C1 segment of cervical spinal cord (tissue), 14 donors: ENCODE measurements around the gene TMEFF1.

Experiments
- DNase-seq, 14 donors: peaks; one replicate each; lab custom pipeline; 2025; lab: John Stamatoyannopoulos, UW

The TMEFF1 gene

DNA sequence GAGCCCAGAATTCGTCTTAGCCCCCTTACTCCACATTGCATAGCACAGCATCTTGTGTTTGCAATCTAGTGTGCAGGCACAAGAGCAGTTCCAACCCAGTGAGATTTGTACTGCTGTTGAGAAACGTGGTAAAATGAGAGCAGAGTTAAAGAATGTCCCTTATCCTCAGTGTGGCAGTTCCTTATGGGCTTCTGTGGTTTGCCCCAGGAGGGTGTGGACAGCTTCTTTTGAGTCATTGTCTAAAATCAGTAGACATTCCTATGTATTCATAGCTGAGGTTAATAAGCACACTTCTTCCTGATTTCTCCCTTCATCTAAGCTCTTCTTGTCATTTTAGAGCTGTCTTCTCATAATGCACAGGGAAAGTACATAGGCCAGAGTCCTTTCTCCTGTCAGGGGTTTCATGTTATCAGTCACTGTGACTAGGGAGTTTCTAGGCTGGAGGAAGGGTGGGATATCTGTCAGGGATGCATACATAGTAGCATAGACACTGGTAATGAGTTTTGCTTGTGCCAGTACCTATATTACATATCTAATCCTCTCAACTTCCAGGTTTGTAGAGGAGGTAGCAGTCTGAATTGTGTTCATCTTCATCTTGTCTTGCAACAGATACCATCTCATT is 102.9 kb downstream of the TMEFF1 start:
- no peak for DNase-seq

DNA sequence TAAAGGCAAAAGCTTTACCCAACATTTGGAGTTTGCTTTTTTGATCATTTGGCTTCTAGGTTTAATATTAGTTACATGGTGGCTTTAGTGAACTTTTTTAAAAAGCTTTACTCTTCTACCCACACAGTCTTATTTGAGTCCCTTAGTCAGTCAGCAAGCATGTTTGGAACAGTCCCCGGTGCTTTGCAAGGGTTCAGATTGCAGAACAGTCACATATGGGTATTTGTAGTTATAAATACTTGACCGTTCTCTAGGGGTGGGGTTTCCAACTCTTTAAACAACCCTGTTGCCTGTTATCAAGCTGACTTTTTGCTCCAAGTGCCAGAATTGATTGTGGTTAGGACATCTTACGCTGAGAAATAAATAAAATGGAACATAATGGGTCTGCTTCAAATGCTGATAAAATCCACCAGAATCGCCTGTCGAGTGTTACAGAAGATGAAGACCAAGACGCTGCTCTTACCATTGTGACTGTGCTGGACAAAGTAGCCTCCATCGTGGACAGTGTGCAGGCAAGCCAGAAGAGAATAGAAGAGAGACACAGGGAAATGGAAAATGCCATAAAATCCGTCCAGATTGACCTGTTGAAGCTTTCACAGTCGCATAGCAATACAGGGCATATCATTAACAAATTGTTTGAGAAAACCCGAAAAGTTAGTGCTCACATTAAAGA is 105.0 kb downstream of the TMEFF1 start, which contains the start of gene CAVIN4:
Gene CAVIN4, plus strand, starts transcription at position 304 of the 673 bp plus-strand sequence. Its CDS starts 65 bp downstream, at position 369.
- no peak for DNase-seq

DNA sequence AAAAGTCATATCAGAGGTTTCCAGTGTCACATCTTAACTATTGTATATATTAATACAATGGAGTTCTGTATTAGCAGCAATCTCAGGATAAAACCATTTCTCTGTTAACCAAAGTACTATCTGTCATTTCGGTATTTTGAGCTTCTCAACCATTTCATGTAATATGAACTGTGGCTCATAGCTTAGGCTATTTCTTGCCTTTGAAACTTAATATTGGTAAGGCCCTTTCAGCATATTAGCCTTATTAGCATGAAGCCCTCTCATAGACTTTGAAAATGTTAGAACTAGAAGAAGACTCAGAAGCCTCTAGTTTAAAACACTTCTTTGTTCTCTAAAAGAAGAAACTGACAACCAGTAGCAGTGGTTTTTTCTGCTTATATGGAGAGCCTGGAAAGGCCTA is 105.7 kb downstream of the TMEFF1 start:
- DNase-seq, result no peak

DNA sequence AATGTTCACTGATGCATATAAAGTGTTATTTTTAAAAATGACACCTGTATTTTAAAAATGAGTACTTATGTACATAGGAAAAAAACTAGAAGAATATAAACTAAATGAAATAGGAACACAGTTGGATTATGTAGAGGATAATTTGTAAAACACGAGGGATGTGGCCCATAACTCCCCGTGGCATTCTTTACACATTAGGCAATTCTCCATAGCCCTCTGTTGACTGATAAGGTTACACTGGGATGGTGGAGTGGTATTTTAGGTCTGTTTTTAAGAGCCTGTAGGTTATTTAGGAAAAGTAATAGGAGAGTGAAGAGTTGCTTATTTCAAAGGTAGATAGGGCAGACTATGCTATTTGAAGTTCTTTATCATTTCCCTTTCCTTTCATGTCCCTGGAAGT is 106.7 kb downstream of the TMEFF1 start:
- no peak for DNase-seq

DNA sequence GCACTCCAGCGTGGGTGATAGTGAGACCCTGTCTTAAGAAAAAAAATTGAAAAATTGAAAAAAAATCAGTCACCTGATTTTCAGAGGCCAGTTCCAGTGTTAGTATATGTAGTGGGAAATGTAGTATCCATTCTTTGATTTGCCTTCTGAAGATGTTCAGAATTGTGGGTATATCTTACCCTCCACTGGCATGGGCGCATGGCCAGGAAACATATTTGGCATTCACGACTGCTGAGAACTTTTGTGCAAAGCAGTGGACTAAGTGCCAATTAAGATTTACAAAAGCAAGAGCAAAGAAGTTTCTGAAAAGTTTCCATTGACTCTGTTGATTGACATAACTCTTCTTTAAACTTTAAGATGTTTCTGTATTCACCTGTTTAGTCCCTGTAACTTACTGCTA is 107.3 kb downstream of the TMEFF1 start:
- no peak for DNase-seq

DNA sequence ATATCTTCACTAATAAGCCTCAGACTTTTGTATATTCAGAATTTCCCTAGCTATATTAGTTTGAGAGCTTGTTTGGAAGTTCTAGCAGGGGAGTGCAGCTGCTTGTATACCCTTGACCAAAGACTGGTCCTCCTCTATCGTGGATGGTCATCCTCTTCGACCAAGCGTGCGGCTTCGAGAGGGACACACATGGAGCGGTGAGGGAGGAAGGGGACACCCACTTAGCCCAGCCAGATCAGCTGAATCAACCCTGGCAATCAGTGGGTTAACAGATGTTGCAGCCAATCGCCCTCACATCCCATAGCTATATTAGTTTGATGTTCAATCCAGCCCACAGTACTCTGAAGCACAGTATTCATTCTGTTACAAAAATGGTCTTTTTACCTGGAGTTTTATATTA is 108.1 kb downstream of the TMEFF1 start:
- no peak for DNase-seq

DNA sequence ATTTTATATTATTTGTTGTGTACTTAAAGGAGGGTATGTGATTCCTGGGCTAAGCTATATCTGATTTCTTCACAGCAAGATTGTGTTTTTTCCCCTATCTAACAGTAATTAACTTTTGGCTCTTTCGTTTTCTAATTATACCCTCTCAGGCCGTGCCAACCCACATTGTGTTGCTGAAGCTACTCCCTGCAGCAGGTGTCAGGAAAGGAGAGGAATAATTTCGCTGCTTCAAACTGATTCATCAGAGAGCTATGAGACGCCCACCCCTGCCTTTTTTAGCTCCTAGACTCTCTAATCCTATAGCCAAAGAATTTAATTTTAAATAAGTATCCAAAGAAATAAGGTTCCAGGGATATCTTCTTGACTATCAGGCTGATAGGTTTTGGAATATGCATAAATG is 108.7 kb downstream of the TMEFF1 start:
- DNase-seq, result no peak

DNA sequence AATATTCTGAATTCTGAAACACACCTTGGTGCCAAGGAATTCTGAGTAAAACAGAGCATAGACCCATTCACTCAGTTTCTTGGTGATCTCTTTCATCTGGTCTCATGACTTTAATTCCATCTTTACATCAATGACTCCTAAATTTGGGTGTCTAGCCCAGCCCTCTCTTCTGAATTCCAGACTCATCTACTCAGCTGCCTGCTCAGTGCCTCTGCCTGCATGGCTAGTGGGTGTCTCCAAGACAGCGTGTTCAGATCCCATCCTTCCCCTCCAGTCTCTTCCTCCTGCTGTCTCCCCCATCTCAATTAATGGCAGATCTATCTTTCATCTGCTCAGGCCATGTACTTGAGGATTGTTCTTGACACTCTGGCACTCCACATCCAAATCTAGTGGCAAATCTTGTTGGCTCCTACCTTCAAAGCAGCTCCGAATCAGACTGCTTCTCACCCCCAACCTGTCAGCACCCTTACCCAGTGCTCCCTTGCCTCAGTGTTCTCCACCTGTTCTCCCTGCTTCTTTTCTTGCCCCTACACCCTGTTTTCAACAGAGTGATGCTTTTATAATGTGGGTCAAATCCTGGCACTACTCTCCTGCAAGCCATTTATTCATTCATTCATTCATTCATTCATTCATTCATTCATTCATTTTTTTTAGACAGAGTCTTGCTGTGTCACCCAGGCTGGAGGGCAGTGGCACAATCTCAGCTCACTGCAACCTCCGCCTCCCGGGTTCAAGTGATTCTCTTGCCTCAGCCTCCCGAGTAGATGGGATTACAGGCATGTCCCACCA is 110.3 kb downstream of the TMEFF1 start:
- no peak for DNase-seq

DNA sequence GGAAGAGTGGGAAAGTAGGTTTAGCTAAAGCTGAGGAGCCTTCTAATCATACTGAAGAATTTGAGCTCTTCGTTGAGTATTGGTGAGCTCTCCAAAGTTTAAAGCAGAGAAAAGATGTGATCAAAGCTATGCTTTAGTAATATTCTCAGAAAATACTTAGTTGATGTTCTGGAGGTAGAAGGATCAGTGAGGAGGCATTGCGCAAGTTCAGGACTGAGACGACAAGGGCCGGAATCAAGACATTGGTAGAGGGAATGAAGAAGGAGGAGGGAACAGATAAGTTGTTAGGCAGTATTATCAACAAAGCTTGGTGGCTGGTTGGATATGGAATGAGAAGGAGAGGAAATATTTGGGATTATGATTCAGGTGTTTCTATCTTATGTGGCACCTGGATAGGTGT is 112.0 kb downstream of the TMEFF1 start:
- DNase-seq, result no peak

DNA sequence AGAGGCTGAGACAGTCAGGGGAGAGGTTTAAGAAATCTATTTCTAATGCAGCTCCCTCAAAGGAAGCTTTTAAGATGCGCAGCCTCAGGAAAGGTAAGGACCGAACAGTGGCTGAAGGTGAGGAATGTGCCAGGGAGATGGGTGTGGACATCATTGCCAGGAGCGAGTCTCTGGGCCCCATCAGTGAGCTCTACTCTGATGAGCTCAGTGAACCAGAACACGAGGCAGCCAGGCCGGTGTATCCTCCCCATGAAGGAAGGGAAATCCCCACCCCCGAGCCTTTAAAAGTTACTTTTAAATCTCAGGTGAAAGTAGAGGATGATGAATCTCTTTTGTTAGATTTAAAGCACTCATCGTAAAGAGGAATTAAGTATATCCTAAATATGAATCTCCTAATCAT is 113.1 kb downstream of the TMEFF1 start:
- no peak for DNase-seq

DNA sequence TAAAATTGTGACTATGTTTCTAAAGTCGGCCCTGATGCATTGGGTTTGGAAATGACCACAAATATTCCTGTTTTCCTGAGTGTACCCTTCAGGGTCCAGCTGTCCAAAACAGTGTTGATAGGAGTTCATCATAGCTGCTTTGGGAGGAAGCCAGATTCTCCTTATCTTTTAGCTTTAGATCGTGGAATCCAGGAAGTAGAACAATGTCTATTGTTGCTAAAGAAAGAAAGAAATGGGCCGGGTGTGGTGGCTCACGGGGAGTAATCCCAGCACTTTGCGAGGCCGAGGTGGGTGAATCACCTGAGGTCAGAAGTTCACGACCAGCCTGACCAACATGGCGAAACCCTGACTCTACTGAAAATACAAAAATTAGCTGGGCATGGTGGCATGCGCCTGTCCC is 114.4 kb downstream of the TMEFF1 start:
- no peak for DNase-seq

DNA sequence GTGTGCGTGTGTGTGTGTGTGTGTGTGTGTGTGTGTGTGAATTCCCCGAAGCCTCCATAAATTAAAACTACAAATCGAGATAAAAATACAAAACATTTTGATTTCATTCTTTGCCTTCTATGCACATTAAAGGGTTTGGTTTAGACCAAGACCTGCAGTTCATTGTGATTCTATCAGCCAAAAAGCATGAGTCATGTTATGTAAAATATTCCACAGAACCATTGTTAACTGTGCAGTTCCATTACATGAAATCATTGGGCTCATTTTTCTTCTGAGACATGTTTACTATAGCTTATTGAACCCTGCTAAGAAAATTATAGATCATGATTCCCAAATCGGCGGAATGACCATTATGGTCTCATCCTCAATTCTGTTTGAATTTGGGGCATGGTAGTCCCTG is 116.6 kb downstream of the TMEFF1 start:
- no peak for DNase-seq

DNA sequence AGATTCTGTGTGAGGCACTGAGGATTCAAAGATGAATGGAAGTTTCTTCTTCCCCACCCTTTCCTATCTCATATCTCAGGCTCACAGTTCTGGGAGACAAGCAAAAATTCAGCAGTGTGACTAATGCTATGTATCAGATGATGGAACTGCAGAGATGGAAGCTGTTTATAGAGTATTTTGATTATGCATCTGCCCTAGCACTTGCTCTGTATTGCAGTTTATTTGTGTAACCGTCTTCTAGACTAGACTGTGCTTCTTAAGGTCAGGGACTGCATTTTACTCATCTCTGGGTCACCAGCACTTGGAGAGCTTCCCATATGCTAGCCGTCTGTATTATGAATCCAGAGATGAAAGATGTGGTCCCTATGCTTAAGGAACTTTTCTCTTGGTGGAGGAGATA is 117.5 kb downstream of the TMEFF1 start:
- DNase-seq, result no peak

DNA sequence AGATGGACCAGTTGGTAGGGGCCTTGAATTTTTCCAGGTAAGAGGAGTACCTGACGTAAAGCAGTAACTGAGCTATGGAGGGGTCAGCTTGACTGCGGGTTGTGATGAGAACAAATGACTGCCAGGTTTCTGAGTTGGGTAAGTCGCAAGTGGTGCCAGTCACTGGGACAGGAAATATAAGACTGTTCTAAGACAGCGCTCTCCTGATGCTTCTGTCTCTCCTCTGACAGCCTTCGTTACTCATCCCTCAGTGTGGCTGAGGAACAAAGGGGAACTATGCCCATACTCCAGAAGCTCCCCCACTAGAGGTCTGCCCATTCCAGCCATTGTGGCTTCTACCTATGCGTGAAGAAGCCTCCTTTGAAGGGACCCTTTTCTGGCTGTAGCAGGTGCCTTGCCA is 118.2 kb downstream of the TMEFF1 start:
- no peak for DNase-seq

DNA sequence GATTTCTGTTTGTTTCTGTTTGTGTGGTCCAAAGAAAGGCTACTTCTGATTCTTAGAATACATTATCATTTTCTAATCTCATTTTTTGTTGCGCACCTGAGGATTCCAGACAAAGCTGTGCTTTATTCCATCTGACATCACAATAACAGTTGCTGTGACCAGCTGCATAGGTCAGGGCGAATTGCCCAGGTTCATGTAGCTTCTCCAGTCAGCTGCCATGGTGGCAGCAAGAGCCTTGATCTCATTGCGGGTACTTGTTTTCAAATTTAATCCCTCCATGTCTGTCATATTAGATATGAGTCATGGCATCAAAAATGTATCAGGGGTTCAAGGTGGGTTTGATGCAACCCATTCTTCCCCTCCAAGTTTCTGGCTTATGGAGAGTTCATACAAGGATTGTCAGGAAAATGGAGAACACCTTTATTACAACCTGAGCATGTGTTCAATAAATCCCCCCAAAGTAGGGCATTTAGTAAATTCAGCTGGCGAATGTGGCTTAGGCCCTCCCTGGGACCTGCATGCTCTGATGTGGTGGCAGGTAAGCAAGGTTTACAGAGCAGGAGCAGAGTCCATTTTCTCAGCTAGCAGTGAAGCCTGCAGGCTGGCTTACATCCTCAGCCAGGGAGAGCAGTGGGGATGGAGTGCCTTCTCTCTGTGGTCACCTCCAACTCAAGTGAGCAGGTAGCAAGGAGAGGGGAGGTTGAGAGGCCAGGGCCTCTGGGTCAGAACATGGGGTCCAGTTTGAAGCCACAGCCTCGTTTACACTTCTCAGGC is 118.9 kb downstream of the TMEFF1 start:
- no peak for DNase-seq

DNA sequence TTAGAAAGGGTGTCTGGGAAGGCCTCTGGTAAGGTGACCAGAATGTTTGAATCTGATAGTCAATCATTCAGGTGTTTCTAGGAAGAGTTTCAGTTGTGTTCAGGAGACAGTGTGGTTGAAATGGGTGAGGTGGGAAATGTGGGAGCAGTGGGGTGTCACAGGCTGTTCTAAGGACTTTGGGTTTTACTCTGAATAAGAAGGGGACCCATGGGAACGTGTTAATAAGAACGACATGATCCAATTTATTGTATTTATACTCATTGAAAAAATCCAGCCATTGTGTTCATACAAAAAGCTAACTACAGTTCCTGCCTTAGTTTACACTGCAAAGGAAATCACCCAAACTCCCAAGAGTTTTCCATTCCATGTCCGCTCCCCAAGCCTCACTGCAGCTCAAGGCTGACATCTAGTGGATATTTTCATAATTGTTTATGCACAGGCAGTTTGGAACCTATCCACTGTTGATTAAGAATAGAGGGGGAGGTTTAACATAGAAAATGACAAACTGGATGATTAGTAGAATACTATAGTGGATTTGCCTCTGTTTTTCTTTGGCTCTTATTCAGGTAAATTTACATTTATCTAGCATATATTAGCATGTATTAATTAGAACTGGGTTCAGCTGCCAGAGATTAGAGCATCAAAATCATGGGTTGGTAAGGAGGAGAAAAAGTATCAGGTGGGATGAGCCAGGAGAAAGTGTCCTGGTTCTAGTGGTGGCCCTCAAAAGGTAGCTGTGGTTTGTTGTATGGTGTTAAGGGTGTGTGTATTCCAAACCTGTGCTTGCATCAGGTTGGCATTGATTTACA is 122.6 kb downstream of the TMEFF1 start:
- peak in 6 of 14 donors; percentile 6 to 41 (median 22) for DNase-seq

DNA sequence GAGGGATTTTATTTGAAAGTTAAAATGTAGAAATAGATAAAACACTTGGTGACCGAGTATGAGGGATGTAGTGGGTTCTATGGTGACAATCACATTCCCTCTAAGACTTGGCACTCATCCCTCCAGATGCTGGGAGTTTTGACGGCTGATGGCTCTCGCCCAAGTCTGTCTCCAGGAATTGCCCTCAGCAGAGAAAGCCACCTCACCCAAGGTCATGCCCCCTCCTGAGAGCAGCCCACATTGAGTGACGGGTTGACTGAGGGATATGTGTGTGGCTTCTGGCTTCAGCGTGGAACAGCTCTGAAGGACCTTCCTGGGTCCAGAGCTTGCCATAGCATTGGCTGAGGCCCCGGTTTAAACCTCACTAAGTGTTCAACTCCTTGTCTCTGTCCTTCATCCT is 124.3 kb downstream of the TMEFF1 start:
- no peak for DNase-seq

DNA sequence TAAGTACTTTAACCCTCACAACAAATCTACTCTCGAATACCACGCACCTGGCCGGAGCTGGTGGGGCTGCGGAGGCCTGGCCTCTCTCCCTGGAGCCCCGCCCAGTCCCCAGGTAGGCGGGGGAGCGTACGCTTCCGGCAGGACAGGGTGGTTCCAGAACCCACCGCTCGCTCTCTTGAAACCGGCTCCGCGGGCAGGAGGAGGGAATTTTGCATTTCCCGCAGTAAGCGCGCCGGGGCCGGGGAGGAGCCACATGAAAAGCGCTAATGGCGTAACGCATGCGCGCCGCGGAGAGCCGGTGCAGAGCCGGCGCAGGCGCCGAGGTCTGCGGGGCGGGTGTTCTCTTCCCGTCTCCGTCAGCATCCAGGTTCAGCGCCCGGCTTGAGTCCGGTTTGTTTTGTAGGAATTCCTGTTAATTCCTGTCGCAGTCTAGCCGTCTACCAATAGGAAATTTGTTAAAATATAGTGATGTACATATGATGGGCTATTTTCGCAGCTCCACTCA is 125.7 kb downstream of the TMEFF1 start:
- DNase-seq, result peak; percentile 2 to 82 (median 46)

DNA sequence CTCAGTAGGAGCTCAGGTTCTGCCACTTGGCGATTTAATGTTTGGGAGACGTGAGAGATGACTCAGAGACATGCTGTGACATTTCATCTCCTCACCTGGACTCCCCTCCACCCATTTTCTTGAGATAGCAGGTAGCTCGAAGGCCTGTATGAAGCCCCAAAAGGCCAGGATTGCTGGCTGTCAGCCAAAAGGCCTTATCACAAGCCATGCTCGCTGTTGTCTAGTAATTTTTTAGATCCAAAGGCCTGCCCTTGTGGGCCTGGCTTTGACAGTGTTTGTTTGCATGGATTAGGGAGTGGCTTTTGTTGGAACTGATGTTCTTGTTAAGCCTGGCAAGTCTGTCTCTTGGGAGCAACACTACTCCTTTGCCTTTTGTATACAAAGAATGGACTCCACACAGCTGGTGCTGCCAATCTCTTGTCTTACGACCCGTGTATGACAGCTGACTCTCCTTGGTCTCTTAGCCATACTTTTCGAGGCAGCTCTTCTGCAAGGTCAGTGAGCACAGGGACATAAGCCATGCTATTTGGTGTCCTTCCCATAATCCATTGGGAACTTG is 127.7 kb downstream of the TMEFF1 start:
- no peak for DNase-seq

DNA sequence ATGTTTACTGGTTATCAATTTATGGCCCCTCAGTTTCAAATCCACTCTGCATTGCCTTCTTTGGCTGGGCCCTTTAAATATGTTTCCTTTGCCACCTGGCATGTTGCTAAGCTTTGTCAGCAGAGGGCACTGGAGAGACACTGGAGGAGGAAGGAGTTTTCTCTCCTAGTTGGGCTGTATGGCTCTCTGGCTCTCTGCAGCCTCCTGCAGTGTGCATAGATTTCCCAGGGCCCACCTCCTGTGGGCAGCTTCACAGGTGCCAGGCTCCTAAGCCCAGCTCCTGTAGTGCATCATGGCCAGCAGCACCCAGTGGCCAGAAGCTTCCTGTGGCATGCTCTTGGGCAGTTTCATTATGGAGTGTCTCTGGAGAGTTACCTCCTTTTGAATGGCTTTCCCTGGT is 128.3 kb downstream of the TMEFF1 start:
- DNase-seq, result peak in 2 of 14 donors; percentile 18 to 19
